Loucy (cell line): ENCODE measurements around the gene ANO10.

ENCODE experiments used
- H2AFZ ChIP-seq: fragments of 200-600 bp; sonication (generic); 2 replicates; pipeline ENCODE4 v1.6.0; 2016; ENCODE audit warnings: antibody characterized with exemption, mild to moderate bottlenecking, low read length, moderate library complexity
- H3F3A ChIP-seq: fragments of 200-600 bp; 2 replicates; pipeline ENCODE4 v1.6.0; 2016; ENCODE audit warnings: antibody characterized with exemption, low read depth, mild to moderate bottlenecking
- H3K27me3 ChIP-seq: fragments of 200-600 bp; sonication (generic); 2 replicates; pipeline ENCODE4 v1.6.1; 2014; ENCODE audit warnings: low read length, mild to moderate bottlenecking; ENCODE audit not compliant: insufficient read depth, poor library complexity, severe bottlenecking
- H3K36me3 ChIP-seq: fragments of 200-600 bp; sonication (generic); 2 replicates; pipeline ENCODE4 v1.6.1; 2016; ENCODE audit warnings: low read length; ENCODE audit not compliant: insufficient read depth
- H3K4me1 ChIP-seq: fragments of 200-600 bp; sonication (generic); 2 replicates; pipeline ENCODE4 v1.5.1; 2014; ENCODE audit warnings: low read length, mild to moderate bottlenecking; ENCODE audit not compliant: insufficient read depth, poor library complexity, severe bottlenecking
- H3K4me2 ChIP-seq: fragments of 200-600 bp; sonication (generic); 2 replicates; pipeline ENCODE4 v1.6.0; 2014; ENCODE audit warnings: antibody characterized with exemption, low read length, low read depth, mild to moderate bottlenecking; ENCODE audit not compliant: poor library complexity, severe bottlenecking
- H3K4me3 ChIP-seq: fragments of 200-600 bp; sonication (generic); 2 replicates; pipeline ENCODE4 v1.5.1; 2014; ENCODE audit warnings: low read length, mild to moderate bottlenecking, mixed read lengths; ENCODE audit not compliant: poor library complexity, severe bottlenecking
- H3K79me2 ChIP-seq: fragments of 200-600 bp; sonication (generic); 2 replicates; pipeline ENCODE4 v1.6.1; 2014; ENCODE audit warnings: low read length; ENCODE audit not compliant: insufficient read depth
- H3K9ac ChIP-seq: fragments of 200-600 bp; sonication (generic); 2 replicates; pipeline ENCODE4 v1.6.0; 2014; ENCODE audit warnings: mild to moderate bottlenecking, low read depth, low read length, moderate library complexity; ENCODE audit not compliant: poor library complexity, severe bottlenecking
- H3K9me2 ChIP-seq: fragments of 200-600 bp; sonication (generic); replicated peaks from 2 replicates; pipeline ENCODE4 v1.6.1; 2016; ENCODE audit warnings: low read depth, low read length, mixed read lengths
- H3K9me3 ChIP-seq: fragments of 200-600 bp; sonication (generic); 2 replicates; pipeline ENCODE4 v1.6.1; 2014; ENCODE audit warnings: mild to moderate bottlenecking, antibody characterized with exemption, low read length, low read depth; ENCODE audit not compliant: insufficient read depth
- H4K20me1 ChIP-seq: fragments of 200-600 bp; sonication (generic); 2 replicates; pipeline ENCODE4 v1.6.0; 2014; ENCODE audit warnings: antibody characterized with exemption, low read length, mild to moderate bottlenecking; ENCODE audit not compliant: insufficient read depth, poor library complexity, severe bottlenecking
- CTCF ChIP-seq: fragments of 200-600 bp; sonication (generic); conservative IDR thresholded peaks from 2 replicates; pipeline ENCODE4 v1.5.1; 2014; ENCODE audit warnings: mild to moderate bottlenecking, antibody characterized with exemption, low read length
- EZH2phosphoT487 ChIP-seq: fragments of 200-600 bp; IDR thresholded peaks from 2 replicates; pipeline ENCODE4 v1.6.1; 2018; ENCODE audit warnings: antibody characterized with exemption, mild to moderate bottlenecking, moderate library complexity, borderline replicate concordance

The ANO10 gene

GRCh38 chr3:43436507-43437140 lies 185.2 kb downstream of the ANO10 start:
- Histone ChIP-seq H3K4me2 (no peak overlapping the region), H3K9me2 (no peaks in the 10 kb centered on the region), H3K9ac (no peak overlapping the region), H3K4me3 (no peak overlapping the region), H3F3A (no peaks in the 10 kb centered on the region), H3K9me3 (no peaks in the 10 kb centered on the region), H4K20me1 (no peaks in the 10 kb centered on the region), H3K27me3 (no peaks in the 10 kb centered on the region), H3K36me3 (peaks cover 3% of the 10 kb centered on the region; the same call in 1 of the 2 replicates), H3K79me2 (no peaks in the 10 kb centered on the region), H3K4me1 (no peaks in the 10 kb centered on the region), H2AFZ (no peak overlapping the region)
- TF ChIP-seq CTCF, result no peak
- TF ChIP-seq EZH2phosphoT487, result no peak

GRCh38 chr3:43435706-43436105 lies 186.1 kb downstream of the ANO10 start:
- Histone ChIP-seq H3K4me2 (no peak overlapping the region), H3K79me2 (no peaks in the 10 kb centered on the region), H3K4me3 (no peak overlapping the region), H4K20me1 (no peaks in the 10 kb centered on the region), H3K9me2 (no peaks in the 10 kb centered on the region), H3F3A (no peaks in the 10 kb centered on the region), H3K9ac (no peak overlapping the region), H3K9me3 (no peaks in the 10 kb centered on the region), H3K27me3 (no peaks in the 10 kb centered on the region), H2AFZ (no peak overlapping the region), H3K36me3 (peaks cover 10% of the 10 kb centered on the region; the same call in 1 of the 2 replicates), H3K4me1 (no peaks in the 10 kb centered on the region)
- TF ChIP-seq CTCF, result no peak
- TF ChIP-seq EZH2phosphoT487, result no peak

- Histone ChIP-seq H4K20me1 (no peaks in the 10 kb centered on the region), H3K4me3 (no peak overlapping the region), H3F3A (no peaks in the 10 kb centered on the region), H3K79me2 (no peaks in the 10 kb centered on the region), H2AFZ (no peak overlapping the region), H3K36me3 (peaks cover 10% of the 10 kb centered on the region; the same call in 1 of the 2 replicates), H3K27me3 (no peaks in the 10 kb centered on the region), H3K4me2 (no peak overlapping the region), H3K9ac (no peak overlapping the region), H3K4me1 (no peaks in the 10 kb centered on the region), H3K9me2 (no peaks in the 10 kb centered on the region), H3K9me3 (no peaks in the 10 kb centered on the region)
- TF ChIP-seq CTCF, result no peak
- no peak for TF ChIP-seq EZH2phosphoT487
Measured at GRCh38 chr3:43434431-43434830, 187.4 kb downstream of the ANO10 start.
